Liver (tissue), 9 donors: ENCODE data around the gene ANTXR1. TPM values are rescaled to one million over a fixed set of nuclear protein-coding genes. Genes with fewer than 3 reads are reported as not detected.

Experiments used
- DNase-seq: peaks from one replicate; pipeline ENCODE4 v3.0.0-alpha.2; 2017; ENCODE audit warnings: low spot score
- H3K27ac ChIP-seq, 2 donors: one replicate each; pipeline ENCODE4 v1.7.0; 2013; ENCODE audit warnings: inconsistent platforms in 2 of 2, low read length in 2 of 2, control low read depth in 1 of 2, low read depth in 1 of 2, mild to moderate bottlenecking in 1 of 2
- H3K27me3 ChIP-seq, 4 donors: one replicate each; pipeline versions ENCODE4 v1.6.1 to v1.7.0; 2013; ENCODE audit warnings: low read length in 3 of 4, inconsistent platforms in 1 of 4, mild to moderate bottlenecking in 1 of 4, moderate library complexity in 1 of 4; ENCODE audit not compliant: control insufficient read depth in 4 of 4, insufficient read depth in 4 of 4
- H3K36me3 ChIP-seq, 4 donors: one replicate each; pipeline versions ENCODE4 v1.6.1 to v1.7.0; 2013; ENCODE audit warnings: low read length in 3 of 4, mild to moderate bottlenecking in 3 of 4, low read depth in 1 of 4, moderate library complexity in 1 of 4; ENCODE audit not compliant: control insufficient read depth in 4 of 4, insufficient read depth in 3 of 4
- H3K4me1 ChIP-seq, 4 donors: one replicate each; pipeline versions ENCODE4 v1.6.1 to v1.7.0; 2013; ENCODE audit warnings: low read length in 3 of 4, mild to moderate bottlenecking in 3 of 4, moderate library complexity in 1 of 4; ENCODE audit not compliant: control insufficient read depth in 4 of 4, insufficient read depth in 4 of 4
- H3K4me3 ChIP-seq, 3 donors: one replicate each; pipeline versions ENCODE4 v1.6.1 to v1.7.0; 2013; ENCODE audit warnings: low read length in 3 of 3, control low read depth in 1 of 3, low read depth in 1 of 3, mild to moderate bottlenecking in 1 of 3
- H3K9ac ChIP-seq, 2 donors: one replicate each; pipeline ENCODE4 v1.7.0; 2013; ENCODE audit warnings: low read length in 2 of 2, mild to moderate bottlenecking in 2 of 2, moderate library complexity in 2 of 2, control low read depth in 1 of 2, low read depth in 1 of 2
- H3K9me3 ChIP-seq, 4 donors: one replicate each; pipeline versions ENCODE4 v1.6.1 to v1.7.0; 2013; ENCODE audit warnings: low read length in 3 of 4; ENCODE audit not compliant: control insufficient read depth in 4 of 4
- EGR1 ChIP-seq, 2 donors: IDR thresholded peaks; 2 replicates each; pipeline ENCODE4 v1.6.1; 2016 to 2018; ENCODE audit warnings: antibody characterized with exemption in 2 of 2, low read depth in 2 of 2
- FOXA1 ChIP-seq: IDR thresholded peaks from 2 replicates; pipeline ENCODE4 v1.6.1; 2016; ENCODE audit warnings: antibody characterized with exemption
- FOXA2 ChIP-seq: IDR thresholded peaks from 2 replicates; pipeline ENCODE4 v1.6.1; 2016; ENCODE audit warnings: antibody characterized with exemption
- GABPA ChIP-seq, 2 donors: IDR thresholded peaks in 1 of 2; conservative IDR thresholded peaks in 1 of 2; 2 replicates each; pipeline ENCODE4 v1.6.1; 2016; ENCODE audit warnings: antibody characterized with exemption in 2 of 2, mild to moderate bottlenecking in 1 of 2, moderate library complexity in 1 of 2
- HNF4A ChIP-seq, 2 donors: conservative IDR thresholded peaks; 2 replicates each; pipeline ENCODE4 v1.6.1; 2016; ENCODE audit warnings: antibody characterized with exemption in 2 of 2, mild to moderate bottlenecking in 2 of 2
- HNF4G ChIP-seq: IDR thresholded peaks from 2 replicates; pipeline ENCODE4 v1.6.1; 2016; ENCODE audit warnings: antibody characterized with exemption
- RAD21 ChIP-seq, 2 donors: IDR thresholded peaks; 2 replicates each; pipeline ENCODE4 v1.6.1; 2016; ENCODE audit warnings: antibody characterized with exemption in 2 of 2, mild to moderate bottlenecking in 2 of 2
- RXRA ChIP-seq, 2 donors: IDR thresholded peaks; 2 replicates each; pipeline ENCODE4 v1.6.1; 2017 to 2018; ENCODE audit warnings: antibody characterized with exemption in 2 of 2, mild to moderate bottlenecking in 1 of 2
- SP1 ChIP-seq: IDR thresholded peaks from 2 replicates; pipeline ENCODE4 v1.6.1; 2018; ENCODE audit warnings: antibody characterized with exemption, mild to moderate bottlenecking
- TAF1 ChIP-seq: conservative IDR thresholded peaks from 2 replicates; pipeline ENCODE4 v1.6.1; 2016; ENCODE audit warnings: antibody characterized with exemption, mild to moderate bottlenecking
- YY1 ChIP-seq: IDR thresholded peaks from 2 replicates; pipeline ENCODE4 v1.6.1; 2016; ENCODE audit warnings: antibody characterized with exemption, mild to moderate bottlenecking
- WGBS: extraction: QIAGEN DNeasy Blood & Tissue Kit; methylation state at CpG from one replicate; pipeline ENCODE4 v1.1.7; 2013; 5-methylcytosine and 5-hydroxymethylcytosine counted together
- polyA plus RNA-seq, 2 donors: library from polyadenylated mRNA; stranded (reverse) in 1 of 2; unstranded in 1 of 2; fragments of 200-250 nt in 1 of 2; fragments of >200 nt in 1 of 2; fragmentation: Nextera tagmentation in 1 of 2; extraction: Ambion mirVana in 1 of 2; gene quantifications; one replicate each; pipeline versions ENCODE4 v1.2.1 to v1.2.3, GENCODE V29; 2013 to 2015
- total RNA-seq, 2 donors: library from RNA; depleted of rRNA; stranded (reverse); fragments of >200 nt; gene quantifications; one replicate each; pipeline ENCODE4 v1.2.3, GENCODE V29; 2014
- TF ChIP-seq, protein P1 (sequence below): fragments of 150-350 bp; IDR thresholded peaks from 2 replicates; pipeline ENCODE4 v1.5.1; 2017; ENCODE audit warnings: improper control_type of control experiment, low read depth, low read length; ENCODE audit not compliant: missing input control
- TF ChIP-seq, protein P2 (sequence below): IDR thresholded peaks from 2 replicates; pipeline ENCODE4 v1.6.1; 2016; ENCODE audit warnings: antibody characterized with exemption
- TF ChIP-seq, protein P3 (sequence below): IDR thresholded peaks from 2 replicates; pipeline ENCODE4 v1.6.1; 2016; ENCODE audit warnings: antibody characterized with exemption
- TF ChIP-seq, protein P4 (sequence below): IDR thresholded peaks from 2 replicates; pipeline ENCODE4 v1.6.1; 2016; ENCODE audit warnings: antibody characterized with exemption, mild to moderate bottlenecking
- donor health status: healthy.
- donor health status: healthy.
- donor health status: healthy.
- donor health status: healthy.
- donor health status: healthy.

ANTXR1 gene
- total and polyA plus RNA-seq, 4 donors: 0.60 to 3.6 (median 1.8) TPM

DNA sequence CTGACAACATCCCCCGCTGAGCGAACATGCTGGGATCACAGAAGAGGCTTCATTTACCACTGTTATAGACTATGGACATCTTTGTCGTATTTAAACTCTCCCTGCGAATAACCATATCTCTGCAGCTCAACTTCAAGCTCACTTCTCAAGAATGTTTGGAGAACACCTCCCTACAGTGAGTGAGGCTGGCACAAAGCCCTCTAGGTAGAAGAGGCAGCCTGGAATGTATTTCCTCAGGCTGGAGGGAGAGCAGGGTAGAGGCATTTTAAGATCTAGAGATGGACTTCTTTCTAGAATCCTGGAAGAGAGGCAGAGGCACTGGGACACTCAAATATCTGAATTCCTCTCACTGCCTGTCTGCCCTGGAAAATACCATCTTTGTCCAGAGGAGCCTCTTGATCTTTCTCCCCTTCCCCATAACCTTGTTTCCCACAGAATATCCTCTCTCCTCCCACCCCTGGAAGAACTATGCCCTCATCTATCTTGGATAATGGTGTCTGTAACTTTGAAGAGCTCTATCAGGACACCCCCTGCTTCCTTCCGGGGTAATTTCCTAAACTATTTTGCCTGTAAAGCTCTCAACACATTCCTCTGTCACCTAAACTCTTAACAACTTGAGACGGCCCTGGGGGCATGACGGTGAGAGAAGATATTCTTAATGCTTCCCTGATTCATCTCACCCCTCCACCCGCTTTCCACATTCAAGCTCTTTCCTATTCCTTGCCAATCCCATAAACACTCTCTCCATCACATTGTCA lies 2.4 kb upstream of the ANTXR1 start (continued):
- TF ChIP-seq, protein P1, sequence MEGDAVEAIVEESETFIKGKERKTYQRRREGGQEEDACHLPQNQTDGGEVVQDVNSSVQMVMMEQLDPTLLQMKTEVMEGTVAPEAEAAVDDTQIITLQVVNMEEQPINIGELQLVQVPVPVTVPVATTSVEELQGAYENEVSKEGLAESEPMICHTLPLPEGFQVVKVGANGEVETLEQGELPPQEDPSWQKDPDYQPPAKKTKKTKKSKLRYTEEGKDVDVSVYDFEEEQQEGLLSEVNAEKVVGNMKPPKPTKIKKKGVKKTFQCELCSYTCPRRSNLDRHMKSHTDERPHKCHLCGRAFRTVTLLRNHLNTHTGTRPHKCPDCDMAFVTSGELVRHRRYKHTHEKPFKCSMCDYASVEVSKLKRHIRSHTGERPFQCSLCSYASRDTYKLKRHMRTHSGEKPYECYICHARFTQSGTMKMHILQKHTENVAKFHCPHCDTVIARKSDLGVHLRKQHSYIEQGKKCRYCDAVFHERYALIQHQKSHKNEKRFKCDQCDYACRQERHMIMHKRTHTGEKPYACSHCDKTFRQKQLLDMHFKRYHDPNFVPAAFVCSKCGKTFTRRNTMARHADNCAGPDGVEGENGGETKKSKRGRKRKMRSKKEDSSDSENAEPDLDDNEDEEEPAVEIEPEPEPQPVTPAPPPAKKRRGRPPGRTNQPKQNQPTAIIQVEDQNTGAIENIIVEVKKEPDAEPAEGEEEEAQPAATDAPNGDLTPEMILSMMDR: no peak
- TF ChIP-seq TAF1: no peak
- no peak for TF ChIP-seq FOXA1
- TF ChIP-seq SP1: no peak
- no peak for TF ChIP-seq HNF4G
- TF ChIP-seq RXRA (IDR thresholded peaks at IDR 0.05): no peak
- TF ChIP-seq RAD21 (IDR thresholded peaks at IDR 0.05): no peak
- TF ChIP-seq, protein P2, sequence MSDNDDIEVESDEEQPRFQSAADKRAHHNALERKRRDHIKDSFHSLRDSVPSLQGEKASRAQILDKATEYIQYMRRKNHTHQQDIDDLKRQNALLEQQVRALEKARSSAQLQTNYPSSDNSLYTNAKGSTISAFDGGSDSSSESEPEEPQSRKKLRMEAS: no peak
- TF ChIP-seq HNF4A (conservative IDR thresholded peaks at IDR 0.05): no peak

DNA sequence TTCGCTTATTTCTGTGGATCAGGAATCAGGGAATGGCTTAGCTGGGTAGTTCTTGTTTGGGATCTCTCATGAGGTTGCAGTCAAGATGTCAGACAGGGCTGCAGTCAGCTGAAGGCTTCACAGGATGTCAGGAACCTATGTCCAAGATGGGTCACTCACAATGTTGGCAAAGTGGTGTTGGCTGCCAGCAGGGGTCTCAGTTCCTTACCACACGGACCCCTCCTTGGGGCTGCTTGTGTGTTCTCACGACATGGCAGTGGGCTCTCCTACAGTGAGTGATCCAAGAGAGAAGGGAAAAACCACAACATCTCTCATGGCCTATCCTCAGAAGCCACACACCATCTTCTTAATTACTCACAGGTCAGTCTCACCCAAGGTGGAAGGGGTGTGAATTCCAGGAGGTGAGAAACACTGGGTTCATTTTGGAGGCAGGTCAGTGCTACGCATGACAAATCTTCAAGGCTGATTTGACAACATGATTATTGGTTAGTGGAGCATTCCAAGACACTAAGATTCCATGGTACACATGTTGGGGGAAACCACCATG lies 1.3 kb upstream of the ANTXR1 start:
- Histone ChIP-seq H3K36me3 (no peaks in the 10 kb centered on the region), H3K9ac (no peak overlapping the region), H3K9me3 (no peaks in the 10 kb centered on the region), H3K4me1 (peaks cover 2 to 15% (median 10%) of the 10 kb centered on the region in 4 donors), H3K4me3 (no peak overlapping the region), H3K27me3 (peaks cover 0 to 13% (median 1%) of the 10 kb centered on the region in 4 donors), H3K27ac (no peak overlapping the region)
- TF ChIP-seq, protein P2: no peak
- TF ChIP-seq FOXA2 (no peak), FOXA1 (no peak), YY1 (no peak), HNF4G (no peak), HNF4A (conservative IDR thresholded peaks at IDR 0.05) (no peak), TAF1 (no peak), RXRA (IDR thresholded peaks at IDR 0.05) (no peak), GABPA (IDR thresholded peaks at IDR 0.05 in 1 of 2, conservative IDR thresholded peaks at IDR 0.05 in 1 of 2) (no peak), EGR1 (IDR thresholded peaks at IDR 0.05; ENCODE audit: low read depth in 2 of 2) (no peak)
- TF ChIP-seq, protein P3, sequence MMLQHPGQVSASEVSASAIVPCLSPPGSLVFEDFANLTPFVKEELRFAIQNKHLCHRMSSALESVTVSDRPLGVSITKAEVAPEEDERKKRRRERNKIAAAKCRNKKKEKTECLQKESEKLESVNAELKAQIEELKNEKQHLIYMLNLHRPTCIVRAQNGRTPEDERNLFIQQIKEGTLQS: no peak
- TF ChIP-seq, protein P4, sequence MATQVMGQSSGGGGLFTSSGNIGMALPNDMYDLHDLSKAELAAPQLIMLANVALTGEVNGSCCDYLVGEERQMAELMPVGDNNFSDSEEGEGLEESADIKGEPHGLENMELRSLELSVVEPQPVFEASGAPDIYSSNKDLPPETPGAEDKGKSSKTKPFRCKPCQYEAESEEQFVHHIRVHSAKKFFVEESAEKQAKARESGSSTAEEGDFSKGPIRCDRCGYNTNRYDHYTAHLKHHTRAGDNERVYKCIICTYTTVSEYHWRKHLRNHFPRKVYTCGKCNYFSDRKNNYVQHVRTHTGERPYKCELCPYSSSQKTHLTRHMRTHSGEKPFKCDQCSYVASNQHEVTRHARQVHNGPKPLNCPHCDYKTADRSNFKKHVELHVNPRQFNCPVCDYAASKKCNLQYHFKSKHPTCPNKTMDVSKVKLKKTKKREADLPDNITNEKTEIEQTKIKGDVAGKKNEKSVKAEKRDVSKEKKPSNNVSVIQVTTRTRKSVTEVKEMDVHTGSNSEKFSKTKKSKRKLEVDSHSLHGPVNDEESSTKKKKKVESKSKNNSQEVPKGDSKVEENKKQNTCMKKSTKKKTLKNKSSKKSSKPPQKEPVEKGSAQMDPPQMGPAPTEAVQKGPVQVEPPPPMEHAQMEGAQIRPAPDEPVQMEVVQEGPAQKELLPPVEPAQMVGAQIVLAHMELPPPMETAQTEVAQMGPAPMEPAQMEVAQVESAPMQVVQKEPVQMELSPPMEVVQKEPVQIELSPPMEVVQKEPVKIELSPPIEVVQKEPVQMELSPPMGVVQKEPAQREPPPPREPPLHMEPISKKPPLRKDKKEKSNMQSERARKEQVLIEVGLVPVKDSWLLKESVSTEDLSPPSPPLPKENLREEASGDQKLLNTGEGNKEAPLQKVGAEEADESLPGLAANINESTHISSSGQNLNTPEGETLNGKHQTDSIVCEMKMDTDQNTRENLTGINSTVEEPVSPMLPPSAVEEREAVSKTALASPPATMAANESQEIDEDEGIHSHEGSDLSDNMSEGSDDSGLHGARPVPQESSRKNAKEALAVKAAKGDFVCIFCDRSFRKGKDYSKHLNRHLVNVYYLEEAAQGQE: no peak
- WGBS: 76% methylated on average over 4 of the region's 4 CpGs
- DNase-seq: no peak
